ENCODE measurements around the gene WDR82.

Gene WDR82

DNA sequence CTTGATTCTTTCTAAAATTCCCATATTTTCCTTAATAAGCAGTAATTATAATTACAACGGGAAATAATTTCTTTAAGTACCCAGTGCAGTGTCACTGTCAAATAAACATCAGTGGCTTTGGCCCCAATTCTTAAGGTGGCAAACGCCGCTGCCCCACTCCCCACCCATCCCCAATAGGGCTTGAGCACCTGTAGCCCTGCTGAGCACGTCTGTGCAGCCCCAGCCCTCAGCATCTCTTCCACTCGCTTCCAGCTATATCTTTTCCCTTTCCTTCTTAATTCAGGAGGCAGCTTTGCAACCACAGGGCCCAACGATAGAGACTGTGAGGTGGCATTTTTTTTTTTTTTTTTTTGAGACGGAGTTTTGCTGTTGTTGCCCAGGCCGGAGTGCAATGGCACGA, 23.8 kb downstream of the WDR82 start:
- no peak for DNase-seq (ENCODE audit: low read depth)

GRCh38 chr3:52253314-52254304, 24.8 kb downstream of the WDR82 start:
- DNase-seq (ENCODE audit: low read depth), result peak; percentile 56

GRCh38 chr3:52250122-52250521, 28.3 kb downstream of the WDR82 start:
- no peak for DNase-seq (ENCODE audit: low read depth)

GRCh38 chr3:52249683-52250082, 28.8 kb downstream of the WDR82 start:
- DNase-seq (ENCODE audit: low read depth), result no peak

DNA sequence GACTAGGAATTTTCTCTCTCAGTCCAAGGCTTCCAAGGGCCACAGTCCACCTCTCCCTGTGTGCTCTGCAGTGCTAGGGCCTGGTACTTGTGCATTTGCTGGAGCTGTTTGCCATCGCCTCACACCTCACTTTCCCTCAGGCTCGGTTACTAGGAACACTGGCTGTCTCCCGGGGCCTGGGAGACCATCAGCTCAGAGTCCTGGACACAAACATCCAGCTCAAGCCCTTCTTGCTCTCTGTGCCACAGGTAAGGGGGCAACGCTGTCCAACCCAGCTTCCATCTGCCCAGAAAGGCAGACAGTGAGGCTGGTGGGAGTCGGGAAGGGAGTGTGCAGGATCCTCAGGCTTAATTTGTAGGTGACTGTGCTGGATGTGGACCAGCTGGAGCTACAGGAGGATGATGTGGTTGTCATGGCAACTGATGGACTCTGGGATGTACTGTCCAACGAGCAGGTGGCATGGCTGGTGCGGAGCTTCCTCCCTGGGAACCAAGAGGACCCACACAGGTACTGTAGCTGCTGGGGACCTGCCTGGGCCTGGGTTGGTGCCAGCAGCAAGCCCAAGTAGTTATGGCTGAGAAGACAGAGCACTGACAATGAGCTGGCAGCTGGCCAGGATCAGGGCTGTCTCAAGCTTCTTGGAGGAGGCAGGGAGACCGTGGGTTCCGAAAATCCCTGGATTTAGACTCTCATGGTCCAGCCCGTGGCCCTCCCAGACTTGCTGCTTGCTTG, 29.5 kb downstream of the WDR82 start:
- no peak for DNase-seq (ENCODE audit: low read depth)

DNA sequence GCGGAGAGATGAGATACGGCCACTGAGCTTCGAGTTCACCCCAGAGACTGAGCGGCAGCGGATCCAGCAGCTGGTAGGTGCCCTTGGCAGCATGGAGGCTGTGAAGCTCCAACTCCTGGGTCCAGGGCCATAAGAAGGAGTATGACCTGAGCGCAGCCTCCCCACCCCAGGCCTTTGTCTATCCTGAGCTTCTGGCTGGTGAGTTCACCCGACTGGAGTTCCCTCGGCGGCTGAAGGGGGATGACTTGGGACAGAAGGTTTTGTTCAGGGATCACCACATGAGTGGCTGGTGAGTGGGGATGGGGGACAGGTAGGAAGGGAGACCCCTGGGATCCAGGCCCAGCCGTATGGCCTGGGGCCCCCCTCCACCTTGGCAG, 30.3 kb downstream of the WDR82 start:
- DNase-seq (ENCODE audit: low read depth), result no peak

- DNase-seq (ENCODE audit: low read depth), result no peak
These were observed 30.9 kb downstream of the WDR82 start for GRCh38 chr3:52247409-52248164.

- DNase-seq (ENCODE audit: low read depth), result no peak
These were observed 31.6 kb downstream of the WDR82 start for GRCh38 chr3:52246728-52247408.

DNA sequence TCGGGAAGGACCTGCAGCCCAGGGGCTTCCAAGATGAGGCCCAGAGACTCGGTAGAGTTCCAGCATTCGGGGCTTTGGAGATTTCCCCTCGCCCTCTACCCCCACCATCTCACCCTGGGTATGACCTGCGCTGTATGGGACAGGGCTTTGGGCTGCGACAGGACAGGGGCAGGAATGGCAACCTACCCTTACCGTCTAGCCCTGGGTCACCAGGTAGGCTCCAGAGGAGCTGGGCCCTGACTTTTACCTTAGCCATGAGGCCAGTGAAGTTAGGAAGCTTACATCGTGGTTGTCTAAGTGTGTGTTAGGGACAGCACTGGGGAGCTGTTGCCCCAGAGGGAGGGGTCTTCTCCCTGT, 32.2 kb downstream of the WDR82 start:
- DNase-seq (ENCODE audit: low read depth), result no peak

- no peak for DNase-seq (ENCODE audit: low read depth)
These were observed 32.9 kb downstream of the WDR82 start, which contains the start of gene PPM1M for GRCh38 chr3:52245322-52246263. TSS of gene PPM1M (plus strand) at chr3:52245759. CDS start at chr3:52245825, 66 bp downstream.

DNA sequence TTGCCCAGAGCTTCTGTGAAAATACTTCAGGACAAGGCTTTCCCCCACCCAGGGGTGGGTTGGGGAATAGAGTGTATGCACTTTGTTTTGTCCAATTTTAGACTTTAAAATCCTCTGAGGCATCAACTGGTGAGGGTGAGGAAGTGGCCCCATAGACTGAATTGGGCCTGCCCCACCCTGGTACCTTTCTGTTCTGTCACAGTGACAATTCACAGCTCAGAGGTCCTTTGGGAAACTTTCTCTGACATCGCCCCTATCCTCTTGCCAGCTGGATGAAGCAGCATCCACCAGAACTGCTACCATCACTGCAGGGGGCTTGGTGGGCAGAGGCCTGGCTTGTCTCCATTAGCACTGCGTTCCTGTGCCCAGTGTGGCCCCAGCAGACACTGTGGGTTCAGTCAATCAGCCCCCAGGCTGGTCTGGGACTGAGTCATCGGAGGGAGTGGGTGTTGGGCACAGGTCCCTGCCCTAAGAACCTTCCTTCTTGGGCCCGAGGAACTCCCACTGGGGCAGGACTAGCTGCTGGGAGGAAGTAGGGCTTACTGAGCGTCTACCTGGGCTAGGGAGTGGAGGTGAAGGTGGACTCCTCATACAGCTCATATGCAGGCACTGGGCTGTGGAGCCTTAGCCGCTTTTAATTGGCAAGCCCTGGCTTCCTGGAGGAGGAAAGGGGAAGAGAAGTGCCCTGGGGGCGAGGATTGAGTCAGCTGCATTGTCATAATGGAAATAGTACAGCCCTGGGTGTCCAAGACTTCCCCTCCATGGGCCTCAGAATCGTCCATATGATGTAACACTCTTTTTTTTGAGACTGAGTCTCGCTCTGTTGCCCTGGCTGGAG, 34.4 kb downstream of the WDR82 start:
- no peak for DNase-seq (ENCODE audit: low read depth)

- no peak for DNase-seq (ENCODE audit: low read depth)
These were observed 36.4 kb downstream of the WDR82 start for GRCh38 chr3:52242039-52242438.

DNA sequence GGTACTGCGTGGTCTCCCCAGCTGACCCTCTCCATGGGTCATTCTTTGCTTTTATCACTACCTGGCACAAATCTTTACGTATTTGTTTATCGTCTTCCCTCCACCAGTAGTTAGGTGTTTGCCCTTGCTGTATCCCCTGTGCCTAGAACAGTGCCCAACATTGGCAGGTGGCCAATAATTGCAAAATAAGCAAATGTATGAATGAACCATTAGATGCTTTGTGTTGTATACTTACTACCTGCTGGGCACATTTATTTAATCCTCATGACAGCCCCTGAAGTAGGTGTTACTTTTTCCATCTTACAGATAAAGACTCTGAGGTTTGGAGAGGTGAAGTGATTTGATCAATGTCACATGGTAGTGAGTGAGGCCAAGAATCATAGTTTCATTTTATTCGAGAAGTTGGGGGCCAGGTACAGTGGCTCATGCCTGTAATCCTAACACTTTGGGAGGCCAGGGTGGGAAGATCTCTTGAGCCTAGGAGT, 37.5 kb downstream of the WDR82 start:
- DNase-seq (ENCODE audit: low read depth), result no peak

DNA sequence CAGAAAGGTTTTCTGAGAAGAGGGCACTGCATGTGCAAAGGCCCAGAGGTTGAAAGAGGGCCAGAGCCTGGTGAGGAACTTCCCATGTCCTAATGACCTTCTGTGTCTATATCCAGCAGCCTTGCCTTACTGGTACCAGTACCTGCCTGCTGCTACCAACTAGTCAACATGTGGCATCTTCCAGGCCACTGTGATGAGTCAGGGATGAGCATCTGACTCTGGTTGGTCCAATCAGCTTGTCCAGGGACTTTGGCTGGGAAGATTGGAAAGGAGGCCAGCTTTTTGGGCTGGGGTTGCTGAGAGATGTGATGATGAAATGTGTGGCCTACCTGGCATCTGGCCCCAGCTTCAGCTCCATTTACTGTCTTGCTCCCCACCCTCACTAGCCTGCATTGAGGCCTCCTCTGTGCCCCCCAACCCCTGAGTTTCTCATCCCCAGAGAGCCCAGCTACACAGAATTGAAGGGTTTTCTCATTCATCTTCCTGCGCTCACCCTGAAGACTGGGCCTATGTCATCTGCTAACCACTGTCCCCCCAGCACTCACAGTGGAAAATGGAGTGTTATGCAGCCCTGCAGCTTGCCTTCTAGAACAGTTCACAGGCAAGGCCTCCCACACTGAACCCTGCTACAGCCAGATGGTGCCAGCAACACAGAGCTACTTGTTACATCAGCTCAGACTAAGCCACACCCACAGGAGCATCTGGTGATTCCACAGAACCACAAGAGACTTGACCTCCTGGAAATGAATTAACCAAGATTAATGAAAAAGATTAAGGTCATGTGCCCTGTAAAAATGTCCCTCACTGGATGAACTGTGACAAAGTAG, 38.2 kb downstream of the WDR82 start:
- DNase-seq (ENCODE audit: low read depth), result no peak

- DNase-seq (ENCODE audit: low read depth), result peak; percentile 59
These were observed 39.4 kb downstream of the WDR82 start, which contains the start of gene TWF2 for GRCh38 chr3:52238761-52239701. TSS of gene TWF2 (minus strand) at chr3:52239158. CDS start at chr3:52239016, 142 bp downstream.

DNA sequence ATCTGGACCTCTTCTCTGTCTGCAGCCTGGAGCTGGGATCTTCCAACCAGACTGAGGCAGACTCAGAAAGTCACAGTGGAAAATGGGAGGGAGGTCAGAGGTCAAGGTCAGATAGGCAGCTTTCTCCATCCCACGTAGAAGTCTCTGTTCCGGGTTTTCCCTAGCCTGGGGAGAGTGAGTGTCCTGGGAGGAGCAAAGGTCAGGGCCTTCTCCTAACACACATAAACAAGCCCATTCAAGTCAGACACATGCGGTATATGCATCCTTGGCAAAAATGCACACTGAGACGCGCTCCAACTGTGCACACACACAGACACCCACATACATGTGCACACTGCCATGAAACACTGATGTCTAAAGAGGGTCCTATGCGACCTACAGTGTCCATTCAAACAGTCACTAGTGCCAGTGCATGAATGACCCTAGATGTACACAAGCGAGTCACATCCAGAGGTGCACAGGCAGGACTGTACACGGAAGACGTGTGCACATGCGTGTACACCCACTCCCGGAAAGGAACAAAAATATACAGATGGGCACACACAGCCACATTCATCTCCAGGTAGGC, 40.2 kb downstream of the WDR82 start:
- DNase-seq (ENCODE audit: low read depth), result no peak

DNA sequence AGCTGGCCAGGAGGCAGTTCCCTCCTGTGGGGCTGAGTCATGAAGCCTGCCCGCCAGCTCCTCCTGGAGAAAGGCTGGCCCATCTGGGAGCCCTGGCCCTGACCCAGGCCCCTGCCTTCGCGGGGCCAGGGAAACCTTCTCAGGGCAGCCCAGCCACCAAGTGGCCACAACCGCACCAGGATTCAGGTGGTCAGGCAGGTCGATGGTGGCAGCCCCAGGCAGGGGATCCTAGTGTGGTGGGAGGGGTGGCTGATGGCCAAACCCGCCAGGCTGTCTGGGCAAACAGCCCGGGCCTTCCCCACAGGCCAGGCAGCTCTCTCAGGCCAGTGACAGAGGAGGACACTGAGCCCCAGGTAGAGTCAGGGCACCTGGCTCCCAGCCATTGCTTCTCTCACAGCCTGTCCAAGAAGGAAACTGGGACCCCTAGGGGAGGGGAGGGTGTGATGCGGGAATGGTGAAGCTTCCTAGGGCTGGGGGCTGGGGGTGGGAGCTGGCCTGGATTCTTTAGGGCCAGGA, 40.7 kb downstream of the WDR82 start:
- no peak for DNase-seq (ENCODE audit: low read depth)

Measured in stimulated activated CD8-positive, alpha-beta memory T cell treated with anti-CD3 and anti-CD28 coated beads, Interleukin-7, amount 100 ng/mL, for 24 hours (primary cell).